Right lobe of liver (tissue), 6 donors: Measurements from ENCODE around the gene LMAN2L. TPM values are rescaled to one million over a fixed set of nuclear protein-coding genes. Genes with fewer than 3 reads are reported as not detected.

Experiments
- ATAC-seq, 4 donors: fragments of 200-7000 bp; cut with Tn5 transposase; one replicate each; pipeline ENCODE4 v1.9.1; 2020; ENCODE audit warnings: mild to moderate bottlenecking in 4 of 4, moderate library complexity in 4 of 4
- DNase-seq, 3 donors: peaks; one replicate each; pipeline ENCODE4 v3.0.0-alpha.2; 2020
- H3K27ac ChIP-seq, 3 donors: fragments of 200-600 bp; one replicate each; pipeline ENCODE4 v1.8.0; 2022
- H3K27me3 ChIP-seq, 2 donors: fragments of 200-600 bp; one replicate each; pipeline ENCODE4 v1.8.0; 2022
- H3K36me3 ChIP-seq, 4 donors: fragments of 200-600 bp; sonication (generic) in 1 of 4; one replicate each; pipeline versions ENCODE4 v1.5.1 to v1.8.0; 2017 to 2022; ENCODE audit warnings: control low read depth in 1 of 4
- H3K4me1 ChIP-seq, 4 donors: fragments of 200-600 bp; sonication (generic) in 1 of 4; one replicate each; pipeline versions ENCODE4 v1.5.1 to v1.8.0; 2017 to 2022; ENCODE audit warnings: control low read depth in 1 of 4
- H3K4me3 ChIP-seq, 3 donors: fragments of 200-600 bp; one replicate each; pipeline ENCODE4 v1.8.0; 2022
- H3K9me3 ChIP-seq, 4 donors: fragments of 200-600 bp; sonication (generic) in 1 of 4; one replicate each; pipeline versions ENCODE4 v1.5.1 to v1.8.0; 2017 to 2022; ENCODE audit warnings: control low read depth in 1 of 4
- POLR2A ChIP-seq: fragments of 450-650 bp; IDR thresholded peaks from one replicate; pipeline ENCODE4 v1.6.1; 2017; ENCODE audit warnings: antibody characterized with exemption, mild to moderate bottlenecking
- WGBS: methylation state at CpG from one replicate; pipeline ENCODE4 v1.1.6; 2018; ENCODE audit warnings: low coverage, low lambda C conversion rate; ENCODE audit not compliant: insufficient coverage; ENCODE audit errors: missing lambda C conversion rate; 5-methylcytosine and 5-hydroxymethylcytosine counted together
- intact Hi-C, 2 donors: fragments of 100-400 bp; cut with DNase I; formaldehyde crosslinking; loops; one replicate each; pipeline versions ENCODE4 v1.11.2 to v1.14.1; 2022
- total RNA-seq, 6 experiments: library from RNA; depleted of rRNA in 2 of 6; stranded (reverse); fragments of >200 nt in 2 of 6; fragmentation: NEBNext Ultra II Directional in 3 of 6; extraction: Animal tissue kit (Norgen Biotek cat#: 25700) in 3 of 6; gene quantifications; one replicate each; pipeline versions ENCODE4 v1.1.0 to v1.2.4, GENCODE V29; 2016 to 2023
- TF ChIP-seq, protein P1 (sequence below), 4 donors: fragments of 200-600 bp in 3 of 4; fragments of 450-650 bp in 1 of 4; IDR thresholded peaks; one replicate each; pipeline versions ENCODE4 v1.5.1 to v1.8.0; 2016 to 2022; ENCODE audit warnings: antibody characterized with exemption in 4 of 4, mild to moderate bottlenecking in 2 of 4
- donor health status: DM: no; HTN: yes; CAD: no.
- donor health status: DM: no; HTN: no; CAD: no.
- donor health status: DM: no; HTN: no; CAD: no.
- donor health status: DM: no; HTN: yes; CAD: no.
- donor health status: DM: no; HTN: yes; CAD: no.

Gene LMAN2L
- total RNA-seq, 6 experiments from 2014 or later, result 5.5 to 17.8 (median 11.3) TPM

DNA sequence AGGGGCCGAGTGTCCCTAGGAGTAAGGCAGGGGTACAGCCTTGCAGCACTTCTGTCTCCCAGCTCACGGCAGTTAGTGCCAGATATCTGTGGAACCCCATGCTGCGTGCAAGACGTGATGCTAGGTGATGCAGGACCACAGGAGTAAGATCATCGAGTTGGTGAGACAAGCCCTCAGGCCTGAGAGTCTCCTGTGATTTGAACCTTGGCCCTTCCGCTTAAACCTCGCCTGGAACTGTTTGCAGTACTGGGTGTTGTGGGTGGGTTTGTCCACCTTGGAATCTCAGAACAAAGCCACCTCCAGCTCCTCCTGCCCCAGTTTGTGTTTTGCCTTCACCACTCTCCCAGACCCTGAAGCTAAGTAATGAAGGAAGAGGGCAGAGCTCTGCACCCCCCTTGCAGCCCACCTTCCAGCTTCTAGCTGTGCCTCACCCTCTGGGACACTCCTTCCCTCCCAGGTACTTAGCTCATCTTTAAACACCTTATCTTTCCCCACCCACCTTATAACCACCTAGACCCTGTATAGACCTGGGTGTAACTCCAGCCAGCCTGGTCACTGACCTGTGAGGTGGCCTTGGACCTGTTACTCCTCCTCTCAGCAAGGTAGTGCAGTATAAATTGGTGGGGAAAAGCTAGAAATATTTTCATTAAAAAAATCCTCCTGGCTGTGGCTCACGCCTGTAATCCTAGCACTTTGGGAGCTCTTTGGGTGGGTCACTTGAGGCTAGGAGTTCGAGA is 27.4 kb upstream of the LMAN2L start:
- Histone ChIP-seq H3K9me3 (no peaks in the 10 kb centered on the region), H3K36me3 (no peaks in the 10 kb centered on the region), H3K27ac (no peak overlapping the region), H3K27me3 (no peaks in the 10 kb centered on the region), H3K4me3 (no peak overlapping the region), H3K4me1 (peaks cover 0 to 43% (median 12%) of the 10 kb centered on the region in 4 donors)
- WGBS, result 64% methylated on average over 3 of the region's 9 CpGs
- TF ChIP-seq, protein P1, sequence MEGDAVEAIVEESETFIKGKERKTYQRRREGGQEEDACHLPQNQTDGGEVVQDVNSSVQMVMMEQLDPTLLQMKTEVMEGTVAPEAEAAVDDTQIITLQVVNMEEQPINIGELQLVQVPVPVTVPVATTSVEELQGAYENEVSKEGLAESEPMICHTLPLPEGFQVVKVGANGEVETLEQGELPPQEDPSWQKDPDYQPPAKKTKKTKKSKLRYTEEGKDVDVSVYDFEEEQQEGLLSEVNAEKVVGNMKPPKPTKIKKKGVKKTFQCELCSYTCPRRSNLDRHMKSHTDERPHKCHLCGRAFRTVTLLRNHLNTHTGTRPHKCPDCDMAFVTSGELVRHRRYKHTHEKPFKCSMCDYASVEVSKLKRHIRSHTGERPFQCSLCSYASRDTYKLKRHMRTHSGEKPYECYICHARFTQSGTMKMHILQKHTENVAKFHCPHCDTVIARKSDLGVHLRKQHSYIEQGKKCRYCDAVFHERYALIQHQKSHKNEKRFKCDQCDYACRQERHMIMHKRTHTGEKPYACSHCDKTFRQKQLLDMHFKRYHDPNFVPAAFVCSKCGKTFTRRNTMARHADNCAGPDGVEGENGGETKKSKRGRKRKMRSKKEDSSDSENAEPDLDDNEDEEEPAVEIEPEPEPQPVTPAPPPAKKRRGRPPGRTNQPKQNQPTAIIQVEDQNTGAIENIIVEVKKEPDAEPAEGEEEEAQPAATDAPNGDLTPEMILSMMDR (IDR thresholded peaks at IDR 0.05), result no peak
- no peak for TF ChIP-seq POLR2A
- peak; percentile 20 to 36 (median 26) for ATAC-seq
- no peak for DNase-seq
- intact Hi-C loops, result no loop called here

DNA sequence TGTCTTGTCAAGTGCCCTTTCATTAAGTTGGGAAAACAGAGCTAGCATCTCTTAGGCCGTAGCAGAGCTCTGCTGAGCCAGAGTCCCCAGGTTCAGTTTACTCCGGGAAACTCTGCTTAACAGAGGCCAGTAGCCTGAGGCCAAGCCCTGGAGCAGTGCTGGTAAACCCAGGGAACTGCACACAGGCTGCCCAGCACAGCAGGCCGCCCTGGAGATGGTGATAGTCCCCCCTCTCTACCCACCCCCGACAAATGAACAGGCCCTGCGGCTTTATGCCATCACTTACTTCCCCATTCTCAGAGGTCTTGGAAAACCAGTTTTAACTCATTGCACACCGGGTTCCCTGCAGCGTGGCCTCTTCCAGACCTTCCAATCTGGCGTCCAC is 24.4 kb upstream of the LMAN2L start:
- H3K9me3 ChIP-seq, result no peaks in the 10 kb centered on the region
- intact Hi-C loops, result no loop called here
- 74% methylated on average over 6 of the region's 8 CpGs for WGBS
- no peak overlapping the region for H3K4me3 ChIP-seq
- H3K27me3 ChIP-seq, result no peaks in the 10 kb centered on the region
- no peaks in the 10 kb centered on the region for H3K36me3 ChIP-seq
- H3K4me1 ChIP-seq, result peaks cover 0 to 52% (median 12%) of the 10 kb centered on the region in 4 donors
- ATAC-seq (no peak), DNase-seq (no peak)
- no peak overlapping the region for H3K27ac ChIP-seq
- no peak for TF ChIP-seq POLR2A
- TF ChIP-seq, protein P1 (IDR thresholded peaks at IDR 0.05), result no peak

GRCh38 chr2:96763511-96764252 is 23.8 kb upstream of the LMAN2L start:
- H3K27me3 ChIP-seq, result no peaks in the 10 kb centered on the region
- no peak for DNase-seq
- no peak for TF ChIP-seq POLR2A
- TF ChIP-seq, protein P1 (IDR thresholded peaks at IDR 0.05), result peak in 3 of 4 donors; percentile 22 to 28 (median 27)
- no peaks in the 10 kb centered on the region for H3K36me3 ChIP-seq
- intact Hi-C loops, result no loop called here
- peaks cover 0 to 52% (median 12%) of the 10 kb centered on the region in 4 donors for H3K4me1 ChIP-seq
- no peak overlapping the region for H3K27ac ChIP-seq
- no peaks in the 10 kb centered on the region for H3K9me3 ChIP-seq
- WGBS, result 26% methylated on average over 5 of the region's 7 CpGs
- peak in 1 of 4 donors; percentile 4 for ATAC-seq
- H3K4me3 ChIP-seq, result peak overlapping the region in 2 of 3 donors; percentile 18 to 20

DNA sequence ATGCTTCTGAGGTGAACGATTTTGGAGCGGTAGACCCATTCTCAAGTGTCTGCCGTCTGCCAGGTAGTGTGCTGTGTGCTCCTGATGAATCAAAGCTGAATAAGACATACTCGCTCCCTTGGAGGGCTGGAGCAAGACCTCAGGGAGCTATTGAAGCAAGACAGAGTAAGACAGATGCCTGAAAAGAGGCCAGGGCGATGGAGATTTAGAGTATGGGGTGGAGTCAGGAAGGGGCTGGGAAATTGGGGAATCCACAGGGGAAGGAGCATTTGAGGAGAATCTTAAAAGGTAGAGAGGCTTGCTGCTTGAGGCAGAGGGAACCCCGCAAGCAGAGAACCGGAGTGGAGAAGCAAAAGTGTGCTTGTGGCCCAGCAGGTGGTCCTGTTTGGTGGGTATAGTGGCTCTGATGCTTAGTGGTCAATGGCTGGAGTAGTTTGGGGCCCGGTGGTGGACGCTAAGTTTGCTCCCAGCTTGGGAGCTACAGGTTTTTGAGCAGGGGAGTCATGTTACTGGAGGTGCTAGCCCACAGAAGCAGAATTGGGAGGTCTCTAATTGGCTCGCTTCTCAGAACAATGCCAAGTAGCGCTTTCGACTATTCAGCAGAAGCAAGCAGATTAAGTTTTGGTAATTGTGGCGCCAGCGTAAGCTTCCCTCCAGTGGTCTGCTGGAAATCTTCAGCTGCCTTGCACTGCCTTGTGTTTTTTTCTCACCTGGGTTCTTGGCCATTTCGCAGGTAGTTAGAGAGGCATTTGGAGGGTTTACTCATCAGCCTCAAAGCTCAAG is 22.9 kb upstream of the LMAN2L start:
- Histone ChIP-seq H3K27ac (no peak overlapping the region), H3K9me3 (no peaks in the 10 kb centered on the region), H3K4me1 (peaks cover 0 to 48% (median 11%) of the 10 kb centered on the region in 4 donors), H3K4me3 (peak overlapping the region in 2 of 3 donors; percentile 16 to 18), H3K27me3 (no peaks in the 10 kb centered on the region), H3K36me3 (no peaks in the 10 kb centered on the region)
- 43% methylated on average over 9 of the region's 15 CpGs for WGBS
- peak in 1 of 3 donors; percentile 5 for DNase-seq
- ATAC-seq, result no peak
- TF ChIP-seq, protein P1 (IDR thresholded peaks at IDR 0.05), result no peak
- TF ChIP-seq POLR2A, result no peak
- intact Hi-C loops, result no loop called here
